Adrenal gland (tissue), 12 donors: ENCODE results near the gene BUB3. TPM values are rescaled to one million over a fixed set of nuclear protein-coding genes. Genes with fewer than 3 reads are reported as not detected.

Experiments
- DNase-seq, 7 donors: peaks; one replicate each; pipeline ENCODE4 v3.0.0-alpha.2; 2019 to 2020
- H3K27ac ChIP-seq, 5 donors: fragments of 200-600 bp; sonication (generic) in 4 of 5; 1 replicate in 3 of 5; 2 replicates in 2 of 5; pipeline versions ENCODE4 v1.5.1 to v1.8.0; 2016 to 2020; ENCODE audit warnings: mild to moderate bottlenecking in 1 of 5
- H3K27me3 ChIP-seq: fragments of 200-600 bp; 2 replicates; pipeline ENCODE4 v1.8.0; 2021
- H3K36me3 ChIP-seq, 2 donors: fragments of 200-600 bp; replicated peaks in 1 of 2; 1 replicate in 1 of 2; 2 replicates in 1 of 2; pipeline versions ENCODE4 v1.5.1 to v1.8.0; 2018 to 2022
- H3K4me1 ChIP-seq, 2 donors: fragments of 200-600 bp; replicated peaks in 1 of 2; 1 replicate in 1 of 2; 2 replicates in 1 of 2; pipeline versions ENCODE4 v1.5.1 to v1.8.0; 2018 to 2021
- H3K4me3 ChIP-seq, 4 donors: fragments of 200-600 bp; sonication (generic) in 3 of 4; one replicate each; pipeline ENCODE4 v1.5.1; 2016 to 2018
- H3K9me3 ChIP-seq, 3 donors: fragments of 200-600 bp; sonication (generic) in 1 of 3; replicated peaks in 1 of 3; 1 replicate in 2 of 3; 2 replicates in 1 of 3; pipeline versions ENCODE4 v1.5.1 to v1.8.0; 2016 to 2021
- POLR2A ChIP-seq, 2 donors: fragments of 450-650 bp; IDR thresholded peaks; one replicate each; pipeline ENCODE4 v1.6.1; 2017; ENCODE audit warnings: antibody characterized with exemption in 2 of 2, mild to moderate bottlenecking in 2 of 2, moderate library complexity in 1 of 2
- WGBS, 4 donors: extraction: QIAGEN DNeasy Blood & Tissue Kit in 2 of 4; methylation state at CpG; one replicate each; pipeline versions ENCODE4 v1.1.5 to v1.1.7; 2013 to 2017; 5-methylcytosine and 5-hydroxymethylcytosine counted together
- intact Hi-C, 2 donors: fragments of 100-400 bp; cut with DNase I; formaldehyde crosslinking; loops; one replicate each; pipeline versions ENCODE4 v1.14.1 to v1.15.0; 2022 to 2023
- polyA plus RNA-seq, 3 donors: library from polyadenylated mRNA; stranded (reverse); fragments of 200-250 nt in 2 of 3; fragments of 350-450 nt in 1 of 3; fragmentation: Illumina TruSeq in 1 of 3; extraction: RNeasy Lipid Tissue Mini Kit (QIAGEN cat#74804) in 1 of 3; gene quantifications; one replicate each; pipeline ENCODE4 v1.2.3, GENCODE V29; 2013 to 2014
- total RNA-seq, 9 donors: library from RNA; depleted of rRNA in 4 of 9; stranded (reverse); fragments of >200 nt in 4 of 9; fragments of 120-200 nt in 1 of 9; fragmentation: NEBNext Ultra II Directional in 1 of 9; extraction: Animal tissue kit (Norgen Biotek cat#: 25700) in 1 of 9; gene quantifications; one replicate each; pipeline versions ENCODE4 v1.1.0 to v1.2.4, GENCODE V29; 2013 to 2023
- TF ChIP-seq, protein P1 (sequence below), 6 experiments: fragments of 450-650 bp in 4 of 6; fragments of 200-600 bp in 2 of 6; sonication (generic) in 1 of 6; IDR thresholded peaks; 1 replicate in 5 of 6; 2 replicates in 1 of 6; pipeline versions ENCODE4 v1.5.1 to v1.8.0; 2016 to 2021; ENCODE audit warnings: antibody characterized with exemption in 6 of 6, mild to moderate bottlenecking in 2 of 6, moderate library complexity in 1 of 6
- donor health status: healthy with polysubstance abuse.
- donor health status: Bipolar disorder and iron deficiency.
- donor health status: DM: yes; HTN: yes; CAD: no.
- donor health status: DM: no; HTN: no; CAD: no.
- donor health status: DM: no; HTN: no; CAD: no.
- donor health status: DM: yes; HTN: yes; CAD: no.

BUB3 gene
- total and polyA plus RNA-seq, 12 donors = 23.8 to 167 (median 106) TPM

DNA sequence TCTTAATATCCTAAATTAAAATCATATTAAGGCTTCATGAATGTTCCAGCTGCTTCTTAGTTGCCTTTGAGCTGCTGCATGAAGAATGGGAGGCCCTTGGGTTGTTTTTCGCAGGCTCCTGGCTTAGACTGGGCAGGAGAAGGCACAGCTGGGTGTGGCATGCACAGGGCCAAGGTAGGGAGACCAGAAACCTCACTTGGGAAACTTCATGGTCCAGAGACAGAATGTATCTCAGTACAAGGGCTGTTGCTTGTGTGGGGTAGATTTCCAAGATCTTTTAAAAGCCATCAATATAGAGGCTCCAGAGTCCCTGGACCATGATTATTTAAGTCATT, 49.9 kb downstream of the BUB3 start:
- intact Hi-C loops = no loop called here
- H3K27me3 ChIP-seq = no peaks in the 10 kb centered on the region
- 88 to 100% (median 93%) methylated on average over 1 of the region's 1 CpG for WGBS, 4 donors

DNA sequence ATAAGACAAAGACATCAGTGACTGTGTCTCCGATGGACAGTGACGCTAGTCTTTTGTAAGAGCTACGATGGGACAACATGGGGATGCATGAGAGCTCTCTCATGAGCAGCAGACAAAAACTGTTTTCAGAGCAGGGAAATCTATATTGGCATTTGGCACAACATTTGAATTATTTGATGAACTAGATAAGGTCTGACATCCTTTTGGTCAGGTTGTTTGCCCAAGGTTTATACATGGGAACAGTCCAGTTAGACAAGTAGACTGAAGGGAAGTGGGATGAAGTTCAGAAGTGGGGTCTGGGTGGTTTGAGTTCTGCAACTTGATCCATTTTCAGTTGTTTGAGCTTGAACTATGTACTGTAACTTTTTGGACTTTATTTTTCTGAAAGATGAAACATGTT, 50.8 kb downstream of the BUB3 start:
- no peak for DNase-seq
- Histone ChIP-seq H3K27ac (no peak overlapping the region), H3K36me3 (no peaks in the 10 kb centered on the region), H3K9me3 (no peaks in the 10 kb centered on the region), H3K4me3 (no peak overlapping the region), H3K4me1 (no peaks in the 10 kb centered on the region), H3K27me3 (no peaks in the 10 kb centered on the region)
- WGBS, 4 donors = 93 to 98% (median 98%) methylated on average over 3 of the region's 3 CpGs
- intact Hi-C loops = no loop called here
- TF ChIP-seq POLR2A (IDR thresholded peaks at IDR 0.05) = no peak
- TF ChIP-seq, protein P1, sequence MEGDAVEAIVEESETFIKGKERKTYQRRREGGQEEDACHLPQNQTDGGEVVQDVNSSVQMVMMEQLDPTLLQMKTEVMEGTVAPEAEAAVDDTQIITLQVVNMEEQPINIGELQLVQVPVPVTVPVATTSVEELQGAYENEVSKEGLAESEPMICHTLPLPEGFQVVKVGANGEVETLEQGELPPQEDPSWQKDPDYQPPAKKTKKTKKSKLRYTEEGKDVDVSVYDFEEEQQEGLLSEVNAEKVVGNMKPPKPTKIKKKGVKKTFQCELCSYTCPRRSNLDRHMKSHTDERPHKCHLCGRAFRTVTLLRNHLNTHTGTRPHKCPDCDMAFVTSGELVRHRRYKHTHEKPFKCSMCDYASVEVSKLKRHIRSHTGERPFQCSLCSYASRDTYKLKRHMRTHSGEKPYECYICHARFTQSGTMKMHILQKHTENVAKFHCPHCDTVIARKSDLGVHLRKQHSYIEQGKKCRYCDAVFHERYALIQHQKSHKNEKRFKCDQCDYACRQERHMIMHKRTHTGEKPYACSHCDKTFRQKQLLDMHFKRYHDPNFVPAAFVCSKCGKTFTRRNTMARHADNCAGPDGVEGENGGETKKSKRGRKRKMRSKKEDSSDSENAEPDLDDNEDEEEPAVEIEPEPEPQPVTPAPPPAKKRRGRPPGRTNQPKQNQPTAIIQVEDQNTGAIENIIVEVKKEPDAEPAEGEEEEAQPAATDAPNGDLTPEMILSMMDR (IDR thresholded peaks at IDR 0.05) = no peak

More for the DNA sequence above, 49.9 kb downstream of the BUB3 start:
- DNase-seq = no peak
- Histone ChIP-seq H3K4me1 (no peaks in the 10 kb centered on the region), H3K36me3 (no peaks in the 10 kb centered on the region), H3K27ac (no peak overlapping the region), H3K9me3 (no peaks in the 10 kb centered on the region), H3K4me3 (no peak overlapping the region)
- TF ChIP-seq, protein P1 (IDR thresholded peaks at IDR 0.05) = no peak
- no peak for TF ChIP-seq POLR2A (IDR thresholded peaks at IDR 0.05)

DNA sequence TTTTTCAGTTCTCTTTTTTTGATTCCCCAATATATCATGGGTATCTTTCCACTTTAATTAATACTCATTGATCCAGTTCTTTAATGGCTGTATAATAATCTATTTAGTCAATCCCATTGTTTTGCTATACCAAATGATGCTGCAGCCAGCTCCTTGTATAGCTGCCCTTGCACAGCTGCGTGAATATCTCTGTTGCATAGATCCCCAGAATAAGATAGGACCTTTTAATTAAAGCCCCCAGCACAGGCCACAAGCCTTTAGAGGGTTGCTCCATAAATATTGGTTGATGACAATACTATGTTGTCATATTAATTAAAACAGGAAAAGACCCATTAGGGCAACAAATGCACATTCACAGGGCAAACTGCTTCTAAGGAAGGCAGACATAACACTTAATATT, 57.9 kb downstream of the BUB3 start:
- no peak overlapping the region for H3K27ac ChIP-seq
- WGBS, 4 donors = 88 to 100% (median 90%) methylated on average over 1 of the region's 1 CpG
- H3K27me3 ChIP-seq = no peaks in the 10 kb centered on the region
- no peaks in the 10 kb centered on the region for H3K4me1 ChIP-seq
- H3K36me3 ChIP-seq = no peaks in the 10 kb centered on the region
- intact Hi-C loops = no loop called here
- H3K9me3 ChIP-seq = no peaks in the 10 kb centered on the region
- TF ChIP-seq, protein P1 (IDR thresholded peaks at IDR 0.05) = no peak
- DNase-seq = no peak
- H3K4me3 ChIP-seq = no peak overlapping the region

DNA sequence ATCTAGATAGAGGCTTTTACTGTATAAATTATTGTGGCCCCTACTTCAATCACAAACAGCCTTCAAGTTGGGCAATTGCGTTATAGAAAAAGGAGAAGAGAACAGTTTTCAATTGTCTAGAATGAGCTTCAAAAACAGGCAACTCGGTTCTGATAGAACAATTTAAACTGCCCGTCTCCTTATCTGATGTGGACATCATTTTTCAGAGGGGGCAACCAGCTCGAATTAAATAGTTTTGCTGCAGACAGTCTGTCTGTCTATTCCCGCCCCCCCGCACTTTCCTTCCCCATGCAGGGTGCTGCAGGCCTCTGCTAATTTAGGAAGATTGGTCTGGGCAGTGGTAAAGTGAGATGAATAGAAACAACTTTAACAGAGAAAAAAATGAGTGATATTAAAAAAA, 58.4 kb downstream of the BUB3 start:
- H3K27ac ChIP-seq = no peak overlapping the region
- WGBS, 4 donors = 75 to 84% (median 82%) methylated on average over 6 of the region's 6 CpGs
- intact Hi-C loops = no loop called here
- H3K4me1 ChIP-seq = no peaks in the 10 kb centered on the region
- no peaks in the 10 kb centered on the region for H3K27me3 ChIP-seq
- H3K9me3 ChIP-seq = no peaks in the 10 kb centered on the region
- no peak overlapping the region for H3K4me3 ChIP-seq
- no peaks in the 10 kb centered on the region for H3K36me3 ChIP-seq
- TF ChIP-seq POLR2A (IDR thresholded peaks at IDR 0.05) = no peak
- TF ChIP-seq, protein P1 (IDR thresholded peaks at IDR 0.05) = no peak
- no peak for DNase-seq
